Stimulated activated CD4-positive, alpha-beta T cell treated with anti-CD3 and anti-CD28 coated beads, Interleukin-4, amount 100 ng/mL, for 1 hour (primary cell): ENCODE data around the gene OR6K2.

Source experiments
- DNase-seq: peaks from one replicate; pipeline ENCODE4 v3.0.0-alpha.2; 2020

Gene OR6K2

GRCh38 chr1:158685085-158685484 is 15.4 kb downstream of the OR6K2 start:
- no peak for DNase-seq

GRCh38 chr1:158681606-158682005 is 18.8 kb downstream of the OR6K2 start:
- no peak for DNase-seq

- no peak for DNase-seq
Measured at GRCh38 chr1:158679289-158679688, 21.2 kb downstream of the OR6K2 start.

- DNase-seq, result no peak
Measured at GRCh38 chr1:158675563-158676323, 24.7 kb downstream of the OR6K2 start.

GRCh38 chr1:158674302-158674701 is 26.1 kb downstream of the OR6K2 start:
- no peak for DNase-seq

- no peak for DNase-seq
Measured at GRCh38 chr1:158666037-158666436, 34.4 kb downstream of the OR6K2 start.

GRCh38 chr1:158654571-158654970 is 45.9 kb downstream of the OR6K2 start:
- no peak for DNase-seq

GRCh38 chr1:158654086-158654485 is 46.4 kb downstream of the OR6K2 start:
- no peak for DNase-seq

GRCh38 chr1:158652721-158653334 is 47.6 kb downstream of the OR6K2 start:
- no peak for DNase-seq
